ENCODE data around the gene NR4A1. TPM values are rescaled to one million over a fixed set of nuclear protein-coding genes. Genes with fewer than 3 reads are reported as not detected.
"Not testable (repeated sequence)": the region's sequence is repeated elsewhere in the genome, so short reads cannot be mapped to it uniquely, and the experiment has no call there.

The NR4A1 gene
- total RNA-seq, 1 experiment from 2014 or later: 5.6 TPM

- DNase-seq (ENCODE audit: low read depth): no peak
Observed at GRCh38 chr12:52097045-52097666, 45.9 kb downstream of the NR4A1 start.

GRCh38 chr12:52104431-52105089 is 53.3 kb downstream of the NR4A1 start:
- DNase-seq (ENCODE audit: low read depth): not testable (repeated sequence)

Other genes with a start within 250 kb of the NR4A1 start
- gene FIGNL2, start 202.7 kb upstream of the NR4A1 start, total RNA-seq (2014; rRNA removed; shearing (Covaris generic)): not detected in 2 replicates
- not detected in 2 replicates for gene ANKRD33, start 163.3 kb upstream of the NR4A1 start, total RNA-seq (2014; rRNA removed; shearing (Covaris generic))
- gene ACVRL1, start 143.9 kb upstream of the NR4A1 start, total RNA-seq (2014; rRNA removed; shearing (Covaris generic)): 0.29 TPM in 1 of 2 replicates, not detected in the other
- gene ACVR1B, start 99.7 kb upstream of the NR4A1 start, total RNA-seq (2014; rRNA removed; shearing (Covaris generic)): 2.1 and 3.2 TPM in 2 replicates
- gene TAMALIN, start 44.5 kb upstream of the NR4A1 start, total RNA-seq (2014; rRNA removed; shearing (Covaris generic)): 0.20 and 0.24 TPM in 2 replicates
- 46.5 and 56.1 TPM in 2 replicates for gene ATG101, start 18.5 kb downstream of the NR4A1 start, total RNA-seq (2014; rRNA removed; shearing (Covaris generic))
- not detected in 2 replicates for gene SMIM41, start 28.3 kb downstream of the NR4A1 start, total RNA-seq (2014; rRNA removed; shearing (Covaris generic))
- 1.3 and 2.1 TPM in 2 replicates for gene KRT80, start 140.6 kb downstream of the NR4A1 start, total RNA-seq (2014; rRNA removed; shearing (Covaris generic))
- 0.68 and 2.3 TPM in 2 replicates for gene KRT7, start 181.8 kb downstream of the NR4A1 start, total RNA-seq (2014; rRNA removed; shearing (Covaris generic))
- gene KRT86, start 223.2 kb downstream of the NR4A1 start, total RNA-seq (2014; rRNA removed; shearing (Covaris generic)): 0.10 and 0.48 TPM in 2 replicates
- gene KRT81, start 240.1 kb downstream of the NR4A1 start, total RNA-seq (2014; rRNA removed; shearing (Covaris generic)): 0.72 and 0.88 TPM in 2 replicates

All from RPMI7951 (cell line).